ENCODE measurements around the gene FOXM1.

The FOXM1 gene

GRCh38 chr12:2922329-2922728 is 45.4 kb upstream of the FOXM1 start:
- CTCF ChIA-PET: interaction anchor here (0.6 kb wide), 1 partner anchor 46 kb away, joined by 3 read pairs; no protein-coding TSS in a partner anchor
- TF ChIP-seq SUZ12 (IDR thresholded peaks at IDR 0.05) (no peak), LEF1 (IDR thresholded peaks at IDR 0.05; ENCODE audit: borderline replicate concordance) (no peak), HDGF (IDR thresholded peaks at IDR 0.05; ENCODE audit: borderline replicate concordance) (no peak), FOXA1 (IDR thresholded peaks at IDR 0.05) (no peak), BHLHE40 (IDR thresholded peaks at IDR 0.05; ENCODE audit: borderline replicate concordance) (no peak), FOXM1 (IDR thresholded peaks at IDR 0.05; ENCODE audit: borderline replicate concordance) (no peak), L3MBTL2 (conservative IDR thresholded peaks at IDR 0.05) (no peak), PKNOX1 (IDR thresholded peaks at IDR 0.05) (no peak), ZNF384 (IDR thresholded peaks at IDR 0.05) (no peak), NFRKB (IDR thresholded peaks at IDR 0.05) (no peak), FOXK2 (IDR thresholded peaks at IDR 0.05) (no peak), TARDBP (IDR thresholded peaks at IDR 0.05) (no peak), ARNT (IDR thresholded peaks at IDR 0.05) (no peak), CTBP1 (IDR thresholded peaks at IDR 0.05; ENCODE audit: borderline replicate concordance) (no peak)
- DNase-seq (ENCODE audit: extremely low spot score): no peak
- POLR2A ChIA-PET: no interaction called here

GRCh38 chr12:2919249-2919648 is 42.3 kb upstream of the FOXM1 start:
- ChIA-PET POLR2A (no interaction called here), CTCF (no interaction called here)
- no peak for TF ChIP-seq LEF1 (IDR thresholded peaks at IDR 0.05; ENCODE audit: borderline replicate concordance)
- TF ChIP-seq FOXM1 (IDR thresholded peaks at IDR 0.05; ENCODE audit: borderline replicate concordance): no peak
- TF ChIP-seq SUZ12 (IDR thresholded peaks at IDR 0.05): no peak
- no peak for TF ChIP-seq ELF4 (IDR thresholded peaks at IDR 0.05)
- TF ChIP-seq FOXK2 (IDR thresholded peaks at IDR 0.05): no peak
- no peak for TF ChIP-seq TARDBP (IDR thresholded peaks at IDR 0.05)
- no peak for TF ChIP-seq HDGF (IDR thresholded peaks at IDR 0.05; ENCODE audit: borderline replicate concordance)
- TF ChIP-seq ZNF384 (IDR thresholded peaks at IDR 0.05): no peak
- no peak for TF ChIP-seq L3MBTL2 (conservative IDR thresholded peaks at IDR 0.05)
- TF ChIP-seq CTBP1 (IDR thresholded peaks at IDR 0.05; ENCODE audit: borderline replicate concordance): no peak
- TF ChIP-seq FOXA1 (IDR thresholded peaks at IDR 0.05): no peak
- TF ChIP-seq ARNT (IDR thresholded peaks at IDR 0.05): no peak
- DNase-seq (ENCODE audit: extremely low spot score): no peak

- ChIA-PET CTCF (no interaction called here), POLR2A (interaction anchor here (1.3 kb wide), 1 partner anchor 21 kb away, joined by 4 read pairs; the partner anchor contains the start of gene TULP3)
- DNase-seq (ENCODE audit: extremely low spot score): no peak
- TF ChIP-seq NFRKB (IDR thresholded peaks at IDR 0.05): no peak
- TF ChIP-seq ARNT (IDR thresholded peaks at IDR 0.05): no peak
- TF ChIP-seq SUZ12 (IDR thresholded peaks at IDR 0.05): no peak
Measured at GRCh38 chr12:2912216-2912575, 35.2 kb upstream of the FOXM1 start.

GRCh38 chr12:2904260-2904659 is 27.3 kb upstream of the FOXM1 start:
- POLR2A ChIA-PET: no interaction called here
- CTCF ChIA-PET: no interaction called here
- no peak for DNase-seq (ENCODE audit: extremely low spot score)
- TF ChIP-seq FOXM1 (IDR thresholded peaks at IDR 0.05; ENCODE audit: borderline replicate concordance) (no peak), LEF1 (IDR thresholded peaks at IDR 0.05; ENCODE audit: borderline replicate concordance) (no peak), HDGF (IDR thresholded peaks at IDR 0.05; ENCODE audit: borderline replicate concordance) (no peak), NFRKB (IDR thresholded peaks at IDR 0.05) (no peak), ARNT (IDR thresholded peaks at IDR 0.05) (no peak), SUZ12 (IDR thresholded peaks at IDR 0.05) (no peak), L3MBTL2 (conservative IDR thresholded peaks at IDR 0.05) (no peak)

GRCh38 chr12:2902272-2902880 is 25.4 kb upstream of the FOXM1 start:
- TF ChIP-seq HDGF (IDR thresholded peaks at IDR 0.05; ENCODE audit: borderline replicate concordance): no peak
- no peak for TF ChIP-seq FOXK2 (IDR thresholded peaks at IDR 0.05)
- no peak for TF ChIP-seq LEF1 (IDR thresholded peaks at IDR 0.05; ENCODE audit: borderline replicate concordance)
- no peak for TF ChIP-seq TARDBP (IDR thresholded peaks at IDR 0.05)
- TF ChIP-seq CTBP1 (IDR thresholded peaks at IDR 0.05; ENCODE audit: borderline replicate concordance): no peak
- no peak for TF ChIP-seq NFRKB (IDR thresholded peaks at IDR 0.05)
- no peak for TF ChIP-seq ARNT (IDR thresholded peaks at IDR 0.05)
- no peak for TF ChIP-seq SP1 (IDR thresholded peaks at IDR 0.05)
- TF ChIP-seq SUZ12 (IDR thresholded peaks at IDR 0.05): no peak
- no peak for TF ChIP-seq FOXA1 (IDR thresholded peaks at IDR 0.05)
- TF ChIP-seq FOXM1 (IDR thresholded peaks at IDR 0.05; ENCODE audit: borderline replicate concordance): no peak
- no peak for TF ChIP-seq ZNF384 (IDR thresholded peaks at IDR 0.05)
- no peak for TF ChIP-seq L3MBTL2 (conservative IDR thresholded peaks at IDR 0.05)
- no peak for TF ChIP-seq ELF4 (IDR thresholded peaks at IDR 0.05)
- no peak for TF ChIP-seq PKNOX1 (IDR thresholded peaks at IDR 0.05)
- no peak for TF ChIP-seq BHLHE40 (IDR thresholded peaks at IDR 0.05; ENCODE audit: borderline replicate concordance)
- ChIA-PET CTCF (no interaction called here), POLR2A (no interaction called here)
- no peak for DNase-seq (ENCODE audit: extremely low spot score)

GRCh38 chr12:2900642-2901041 is 23.7 kb upstream of the FOXM1 start:
- CTCF ChIA-PET: interaction anchor here (0.6 to 1.0 kb wide), 3 partner anchors 44 to 441 kb away, joined by 3 to 4 read pairs (median 3); no protein-coding TSS in a partner anchor
- POLR2A ChIA-PET: interaction anchor here (1.5 kb wide), 1 partner anchor 10 kb away, joined by 7 read pairs; the partner anchor contains the start of gene TULP3
- TF ChIP-seq L3MBTL2 (conservative IDR thresholded peaks at IDR 0.05): no peak
- TF ChIP-seq ZNF384 (IDR thresholded peaks at IDR 0.05): peak; percentile 71
- no peak for TF ChIP-seq SP1 (IDR thresholded peaks at IDR 0.05)
- no peak for TF ChIP-seq ELF4 (IDR thresholded peaks at IDR 0.05)
- no peak for TF ChIP-seq FOXM1 (IDR thresholded peaks at IDR 0.05; ENCODE audit: borderline replicate concordance)
- TF ChIP-seq NFRKB (IDR thresholded peaks at IDR 0.05): no peak
- no peak for TF ChIP-seq FOXA1 (IDR thresholded peaks at IDR 0.05)
- DNase-seq (ENCODE audit: extremely low spot score): no peak

GRCh38 chr12:2897418-2897817 is 20.4 kb upstream of the FOXM1 start:
- CTCF ChIA-PET: no interaction called here
- no peak for DNase-seq (ENCODE audit: extremely low spot score)
- TF ChIP-seq ARNT (IDR thresholded peaks at IDR 0.05) (no peak), FOXM1 (IDR thresholded peaks at IDR 0.05; ENCODE audit: borderline replicate concordance) (no peak), CTBP1 (IDR thresholded peaks at IDR 0.05; ENCODE audit: borderline replicate concordance) (no peak), SUZ12 (IDR thresholded peaks at IDR 0.05) (no peak)
- POLR2A ChIA-PET: no interaction called here
